IMR-90 (cell line): ENCODE data around the gene PVALEF. TPM values are rescaled to one million over a fixed set of nuclear protein-coding genes. Genes with fewer than 3 reads are reported as not detected.

Experiments used
- ATAC-seq: fragments of 200-7000 bp; cut with Tn5 transposase; 2 replicates; pipeline ENCODE4 v1.9.1; 2020; ENCODE audit warnings: low read depth, mild to moderate bottlenecking, moderate library complexity
- BruUV-seq: library from RNA; stranded (reverse); fragments of 400-500 nt; replicated peaks from 2 replicates; lab custom pipeline; 2021; lab: Mats Ljungman, UMichigan
- CTCF ChIA-PET: fragments of 300-600 bp; formaldehyde crosslinking; extraction: SDS; loops from one replicate; lab custom pipeline; 2021; ENCODE audit warnings: antibody characterized with exemption; lab: Yijun Ruan, JAX
- POLR2A ChIA-PET: fragments of 300-600 bp; sonication (Branson Sonifier 250); formaldehyde crosslinking; loops from one replicate; lab custom pipeline; 2022; ENCODE audit warnings: antibody characterized with exemption; ENCODE audit not compliant: unreplicated experiment; lab: Charles Lee
- DNase-seq: peaks from one replicate; pipeline ENCODE4 v3.0.0; 2013
- H2AFZ ChIP-seq: replicated peaks from 2 replicates; pipeline ENCODE3; 2013; ENCODE audit warnings: low read length, mild to moderate bottlenecking; ENCODE audit not compliant: poor library complexity
- H2AK5ac ChIP-seq: 2 replicates; pipeline ENCODE4 v1.6.1; 2013; ENCODE audit warnings: low read depth, low read length, inconsistent platforms
- H2AK9ac ChIP-seq: replicated peaks from 2 replicates; pipeline ENCODE3; 2013; ENCODE audit warnings: mild to moderate bottlenecking, low read depth, low read length, moderate library complexity; ENCODE audit not compliant: poor library complexity
- H2BK120ac ChIP-seq: 2 replicates; pipeline ENCODE4 v1.6.1; 2013; ENCODE audit warnings: low read depth, low read length, inconsistent platforms
- H2BK15ac ChIP-seq: 3 replicates; pipeline ENCODE4 v1.6.1; 2013; ENCODE audit warnings: low read depth, low read length, inconsistent platforms
- H2BK20ac ChIP-seq: 2 replicates; pipeline ENCODE4 v1.6.1; 2013; ENCODE audit warnings: low read depth, mild to moderate bottlenecking, inconsistent platforms, low read length, moderate library complexity
- H2BK5ac ChIP-seq: 2 replicates; pipeline ENCODE4 v1.6.1; 2013; ENCODE audit warnings: mild to moderate bottlenecking, low read depth, low read length, inconsistent platforms; ENCODE audit not compliant: poor library complexity, severe bottlenecking
- H3K14ac ChIP-seq: replicated peaks from 2 replicates; pipeline ENCODE4 v1.6.1; 2013; ENCODE audit warnings: low read depth, low read length, inconsistent platforms
- H3K18ac ChIP-seq: 2 replicates; pipeline ENCODE4 v1.6.1; 2013; ENCODE audit warnings: low read depth, low read length, control low read depth
- H3K23ac ChIP-seq: 2 replicates; pipeline ENCODE4 v1.6.1; 2013; ENCODE audit warnings: low read depth, low read length, inconsistent platforms
- H3K27ac ChIP-seq: 2 replicates; pipeline ENCODE4 v1.5.1; 2013; ENCODE audit warnings: mild to moderate bottlenecking, control low read depth, low read length; ENCODE audit not compliant: insufficient read depth
- H3K27me3 ChIP-seq: 2 replicates; pipeline ENCODE4 v1.6.1; 2013; ENCODE audit warnings: low read length; ENCODE audit not compliant: control insufficient read depth, insufficient read depth
- H3K36me3 ChIP-seq: 2 replicates; pipeline ENCODE4 v1.6.1; 2013; ENCODE audit warnings: low read length, mixed read lengths; ENCODE audit not compliant: control insufficient read depth, insufficient read depth
- H3K4ac ChIP-seq: 2 replicates; pipeline ENCODE4 v1.6.1; 2013; ENCODE audit warnings: low read depth, low read length, inconsistent platforms
- H3K4me1 ChIP-seq: 2 replicates; pipeline ENCODE4 v1.6.1; 2013; ENCODE audit warnings: low read length, mixed read lengths; ENCODE audit not compliant: control insufficient read depth, insufficient read depth
- H3K4me2 ChIP-seq: 2 replicates; pipeline ENCODE4 v1.6.1; 2013; ENCODE audit warnings: low read depth, mild to moderate bottlenecking, control low read depth, low read length, moderate library complexity
- H3K4me3 ChIP-seq: 2 replicates; pipeline ENCODE4 v1.5.1; 2013; ENCODE audit warnings: low read depth, mild to moderate bottlenecking, control low read depth, low read length, moderate library complexity; ENCODE audit not compliant: insufficient read depth
- H3K56ac ChIP-seq: 2 replicates; pipeline ENCODE4 v1.6.1; 2013; ENCODE audit warnings: low read length, inconsistent platforms; ENCODE audit not compliant: insufficient read depth; ENCODE audit errors: extremely low read depth
- H3K79me1 ChIP-seq, 2 experiments: 2 replicates each; pipeline ENCODE4 v1.6.1; 2013; ENCODE audit warnings: low read length in 2 of 2, inconsistent platforms in 1 of 2, low read depth in 1 of 2
- H3K9ac ChIP-seq: 2 replicates; pipeline ENCODE4 v1.6.1; 2013; ENCODE audit warnings: low read depth, low read length, control low read depth
- H3K9me1 ChIP-seq: 2 replicates; pipeline ENCODE4 v1.6.1; 2013; ENCODE audit warnings: low read length, inconsistent platforms; ENCODE audit not compliant: insufficient read depth
- H3K9me3 ChIP-seq: 2 replicates; pipeline ENCODE4 v1.6.1; 2013; ENCODE audit warnings: low read length; ENCODE audit not compliant: control insufficient read depth, insufficient read depth
- H4K20me1 ChIP-seq: 2 replicates; pipeline ENCODE4 v1.6.1; 2013; ENCODE audit warnings: low read length, inconsistent platforms; ENCODE audit not compliant: insufficient read depth
- H4K5ac ChIP-seq: 2 replicates; pipeline ENCODE4 v1.6.1; 2013; ENCODE audit warnings: mild to moderate bottlenecking, low read depth, low read length, control low read depth
- H4K8ac ChIP-seq, 2 experiments: 2 replicates each; pipeline ENCODE4 v1.6.1; 2013; ENCODE audit warnings: low read depth in 2 of 2, low read length in 2 of 2, control low read depth in 1 of 2, inconsistent platforms in 1 of 2
- H4K91ac ChIP-seq: 2 replicates; pipeline ENCODE4 v1.6.1; 2013; ENCODE audit warnings: low read depth, low read length, inconsistent platforms; ENCODE audit not compliant: insufficient read depth
- BHLHE40 ChIP-seq: fragments of 150-350 bp; IDR thresholded peaks from 2 replicates; pipeline ENCODE4 v1.6.1; 2016; ENCODE audit warnings: mild to moderate bottlenecking, low read depth, low read length
- CEBPB ChIP-seq: IDR thresholded peaks from 2 replicates; pipeline ENCODE4 v1.6.1; 2012; ENCODE audit warnings: low read depth, low read length, improper control_type of control experiment
- CHD1 ChIP-seq: IDR thresholded peaks from 2 replicates; pipeline ENCODE4 v1.6.1; 2012; ENCODE audit warnings: low read depth, low read length, improper control_type of control experiment
- CTCF ChIP-seq: conservative IDR thresholded peaks from 2 replicates; pipeline ENCODE4 v1.5.1; 2012; ENCODE audit warnings: mild to moderate bottlenecking, low read depth, low read length, improper control_type of control experiment
- FOS ChIP-seq: fragments of 150-350 bp; IDR thresholded peaks from 2 replicates; pipeline ENCODE4 v1.6.1; 2016; ENCODE audit warnings: low read depth, low read length
- MAFK ChIP-seq: IDR thresholded peaks from 2 replicates; pipeline ENCODE4 v1.6.1; 2012; ENCODE audit warnings: low read depth, low read length, improper control_type of control experiment
- MAZ ChIP-seq: IDR thresholded peaks from 2 replicates; pipeline ENCODE4 v1.6.1; 2012; ENCODE audit warnings: low read depth, mild to moderate bottlenecking, low read length, improper control_type of control experiment, moderate library complexity, borderline replicate concordance
- MXI1 ChIP-seq: IDR thresholded peaks from 2 replicates; pipeline ENCODE4 v1.6.1; 2012; ENCODE audit warnings: low read depth, mild to moderate bottlenecking, low read length, moderate library complexity, borderline replicate concordance
- NFE2L2 ChIP-seq: fragments of 150-350 bp; IDR thresholded peaks from 2 replicates; pipeline ENCODE4 v1.6.1; 2016; ENCODE audit warnings: low read depth, mild to moderate bottlenecking, low read length
- POLR2A ChIP-seq: IDR thresholded peaks from 2 replicates; pipeline ENCODE4 v1.6.1; 2012; ENCODE audit warnings: mild to moderate bottlenecking, low read depth, low read length
- RAD21 ChIP-seq: IDR thresholded peaks from 2 replicates; pipeline ENCODE4 v1.6.1; 2012; ENCODE audit warnings: low read length, improper control_type of control experiment
- RFX5 ChIP-seq: IDR thresholded peaks from 2 replicates; pipeline ENCODE4 v1.8.0; 2012; ENCODE audit warnings: low read depth, mild to moderate bottlenecking, low read length, moderate library complexity
- SMC3 ChIP-seq: fragments of 150-350 bp; IDR thresholded peaks from 2 replicates; pipeline ENCODE4 v1.6.1; 2016; ENCODE audit warnings: low read depth, mild to moderate bottlenecking, antibody characterized with exemption, low read length, moderate library complexity
- WGBS, 2 experiments: methylation state at CpG; one replicate each; pipeline versions ENCODE4 v1.1.5 to v1.1.7; 2013; ENCODE audit warnings: missing lambda C conversion rate in 2 of 2; ENCODE audit not compliant: insufficient read length in 1 of 2; ENCODE audit errors: extremely low coverage in 2 of 2; 5-methylcytosine and 5-hydroxymethylcytosine counted together
- dilution Hi-C: fragments of 300-500 bp; cut with HindIII; formaldehyde crosslinking; loops from one replicate; pipeline ENCODE4 v1.14.3; 2018; ENCODE audit warnings: low sequenced_read_pairs; ENCODE audit not compliant: unreplicated experiment
- in situ Hi-C: fragments of 300-500 bp; cut with MboI; formaldehyde crosslinking; loops from 3 replicates; pipeline ENCODE4 v1.14.3; 2019; ENCODE audit warnings: low sequenced_read_pairs, inconsistent platforms, mixed read lengths
- intact Hi-C: fragments of 100-400 bp; cut with micrococcal nuclease; formaldehyde crosslinking; loops from 2 replicates; pipeline ENCODE4 v1.10.0; 2022
- polyA plus RNA-seq, 3 experiments: library from polyadenylated mRNA; depleted of rRNA; stranded (reverse); fragments of >200 nt; gene quantifications; 2 replicates each; pipeline ENCODE4 v1.2.3, GENCODE V29; 2012; ENCODE audit warnings: low replicate concordance in 1 of 3
- total RNA-seq: library from RNA; depleted of rRNA; stranded (reverse); fragments of >200 nt; gene quantifications from 2 replicates; pipeline ENCODE4 v1.2.3, GENCODE V29; 2012
- TF ChIP-seq, protein P1 (sequence below): fragments of 150-350 bp; IDR thresholded peaks from 2 replicates; pipeline ENCODE4 v1.6.1; 2017; ENCODE audit warnings: mild to moderate bottlenecking, antibody characterized with exemption, low read length, low read depth
- TF ChIP-seq, protein P2 (sequence below): fragments of 150-350 bp; IDR thresholded peaks from 2 replicates; pipeline ENCODE4 v1.6.1; 2016; ENCODE audit warnings: low read depth, mild to moderate bottlenecking, low read length, moderate library complexity, borderline replicate concordance

Gene PVALEF
- total and polyA plus RNA-seq, 2 of the 4 experiments (the other 2 are of a cell fraction), result not detected

- peaks cover 27% of the 10 kb centered on the region; the same call in 1 of the 2 replicates for H3K27me3 ChIP-seq
- no peak overlapping the region for H3K9ac ChIP-seq
- BruUV-seq, result no TSS peak
- no peak overlapping the region for H3K4ac ChIP-seq
- peaks cover 3% of the 10 kb centered on the region for H3K4me1 ChIP-seq
- in situ Hi-C loops (no loop called here), intact Hi-C loops (no loop called here), dilution Hi-C loops (no loop called here)
- no peak overlapping the region for H3K4me3 ChIP-seq
- no peak overlapping the region for H4K8ac ChIP-seq
- H2AK9ac ChIP-seq, result peak overlapping the region; percentile 37
- H2BK20ac ChIP-seq, result no peak overlapping the region
- H3K9me1 ChIP-seq, result no peaks in the 10 kb centered on the region
- H3K79me1 ChIP-seq, result no peaks in the 10 kb centered on the region
- no peak overlapping the region for H2BK5ac ChIP-seq
- no peak overlapping the region for H4K5ac ChIP-seq
- no peak overlapping the region for H4K91ac ChIP-seq
- no peaks in the 10 kb centered on the region for H4K20me1 ChIP-seq
- ChIA-PET POLR2A (no interaction called here), CTCF (no interaction called here)
- no peaks in the 10 kb centered on the region for H3K36me3 ChIP-seq
- WGBS, 2 experiments, result 65% methylated on average over 15 of the region's 24 CpGs; no CpG with 5 or more reads in 1 of the 2 experiments
- H2BK120ac ChIP-seq, result no peak overlapping the region
- H3K23ac ChIP-seq, result no peak overlapping the region
- no peak overlapping the region for H3K27ac ChIP-seq
- no peak overlapping the region for H3K14ac ChIP-seq
- DNase-seq, result no peak
- H3K18ac ChIP-seq, result no peak overlapping the region
- H2BK15ac ChIP-seq, result no peak overlapping the region
- H3K9me3 ChIP-seq, result no peaks in the 10 kb centered on the region
- H2AFZ ChIP-seq, result peak overlapping the region; percentile 32
- no peak for ATAC-seq
- H2AK5ac ChIP-seq, result no peak overlapping the region
- no peak overlapping the region for H3K56ac ChIP-seq
- no peak overlapping the region for H3K4me2 ChIP-seq
- TF ChIP-seq, protein P1, sequence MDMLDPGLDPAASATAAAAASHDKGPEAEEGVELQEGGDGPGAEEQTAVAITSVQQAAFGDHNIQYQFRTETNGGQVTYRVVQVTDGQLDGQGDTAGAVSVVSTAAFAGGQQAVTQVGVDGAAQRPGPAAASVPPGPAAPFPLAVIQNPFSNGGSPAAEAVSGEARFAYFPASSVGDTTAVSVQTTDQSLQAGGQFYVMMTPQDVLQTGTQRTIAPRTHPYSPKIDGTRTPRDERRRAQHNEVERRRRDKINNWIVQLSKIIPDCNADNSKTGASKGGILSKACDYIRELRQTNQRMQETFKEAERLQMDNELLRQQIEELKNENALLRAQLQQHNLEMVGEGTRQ, result no peak
- TF ChIP-seq BHLHE40 (no peak), SMC3 (no peak), RFX5 (no peak), MAZ (no peak), NFE2L2 (no peak), POLR2A (no peak), CHD1 (no peak), RAD21 (no peak), CEBPB (no peak), FOS (no peak), CTCF (no peak), MXI1 (no peak), MAFK (no peak)
- TF ChIP-seq, protein P2, sequence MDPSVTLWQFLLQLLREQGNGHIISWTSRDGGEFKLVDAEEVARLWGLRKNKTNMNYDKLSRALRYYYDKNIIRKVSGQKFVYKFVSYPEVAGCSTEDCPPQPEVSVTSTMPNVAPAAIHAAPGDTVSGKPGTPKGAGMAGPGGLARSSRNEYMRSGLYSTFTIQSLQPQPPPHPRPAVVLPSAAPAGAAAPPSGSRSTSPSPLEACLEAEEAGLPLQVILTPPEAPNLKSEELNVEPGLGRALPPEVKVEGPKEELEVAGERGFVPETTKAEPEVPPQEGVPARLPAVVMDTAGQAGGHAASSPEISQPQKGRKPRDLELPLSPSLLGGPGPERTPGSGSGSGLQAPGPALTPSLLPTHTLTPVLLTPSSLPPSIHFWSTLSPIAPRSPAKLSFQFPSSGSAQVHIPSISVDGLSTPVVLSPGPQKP, result no peak
Observed at GRCh38 chr17:81118308-81119221, 46.7 kb upstream of the PVALEF start.
